K562 (cell line): ENCODE measurements around the gene UTS2R.

Experiments
- TARDBP ChIP-seq: fragments of 450-650 bp; IDR thresholded peaks from 2 replicates; pipeline ENCODE4 v1.6.1; 2016
- XRCC5 ChIP-seq: fragments of 200-400 bp; formaldehyde crosslinking; IDR thresholded peaks from 2 replicates; pipeline ENCODE4 v1.6.1; 2017; ENCODE audit warnings: low read depth, mild to moderate bottlenecking, low read length

- TF ChIP-seq TARDBP, result no peak
- no peak for TF ChIP-seq XRCC5
Observed at GRCh38 chr17:82386255-82386831, 14.8 kb downstream of the UTS2R start.
